HepG2 (cell line): ENCODE measurements around the gene PSMD6. TPM values are rescaled to one million over a fixed set of nuclear protein-coding genes. Genes with fewer than 3 reads are reported as not detected.

ENCODE experiments used
- CENPT ChIP-seq: sonication (generic); formaldehyde crosslinking; IDR thresholded peaks from 2 replicates; pipeline ENCODE4 v1.8.0; 2022; ENCODE audit warnings: low read depth, mild to moderate bottlenecking, moderate library complexity, missing genetic modification reagents
- CHD2 ChIP-seq: IDR thresholded peaks from 2 replicates; pipeline ENCODE4 v1.6.1; 2011; ENCODE audit warnings: low read depth, low read length, improper control_type of control experiment
- FOXM1 ChIP-seq: sonication (generic); formaldehyde crosslinking; IDR thresholded peaks from 2 replicates; pipeline ENCODE4 v1.5.0; 2020; ENCODE audit warnings: missing genetic modification reagents
- HNRNPLL ChIP-seq: fragments of 200-400 bp; formaldehyde crosslinking; IDR thresholded peaks from 2 replicates; pipeline ENCODE4 v1.6.1; 2017; ENCODE audit warnings: mild to moderate bottlenecking, low read depth, low read length; ENCODE audit not compliant: poor library complexity, severe bottlenecking
- MAFG ChIP-seq: sonication (generic); formaldehyde crosslinking; IDR thresholded peaks from 2 replicates; pipeline ENCODE4 v1.5.1; 2020; ENCODE audit warnings: mild to moderate bottlenecking, missing genetic modification reagents
- NFIC ChIP-seq: IDR thresholded peaks from 2 replicates; pipeline ENCODE4 v1.6.1; 2012; ENCODE audit warnings: mild to moderate bottlenecking, low read length, inconsistent platforms
- PAF1 ChIP-seq: IDR thresholded peaks from 2 replicates; pipeline ENCODE4 v1.6.1; 2016; ENCODE audit warnings: missing genetic modification reagents, missing compliant biosample characterization
- TBX3 ChIP-seq: fragments of 450-650 bp; IDR thresholded peaks from 2 replicates; pipeline ENCODE4 v1.6.1; 2017; ENCODE audit warnings: antibody characterized with exemption, mild to moderate bottlenecking, inconsistent platforms, borderline replicate concordance
- TGIF2 ChIP-seq: IDR thresholded peaks from 2 replicates; pipeline ENCODE4 v1.6.1; 2016; ENCODE audit warnings: control low read depth, missing compliant biosample characterization
- TMF1 ChIP-seq: sonication (generic); formaldehyde crosslinking; IDR thresholded peaks from 2 replicates; pipeline ENCODE4 v1.8.1; 2022; ENCODE audit warnings: low read depth, missing genetic modification reagents
- ZNF12 ChIP-seq: sonication (generic); formaldehyde crosslinking; IDR thresholded peaks from 2 replicates; pipeline ENCODE4 v1.5.0; 2020; ENCODE audit warnings: missing genetic modification reagents
- ZNF207 ChIP-seq: fragments of 450-650 bp; IDR thresholded peaks from 2 replicates; pipeline ENCODE4 v1.6.1; 2016; ENCODE audit warnings: antibody characterized with exemption, borderline replicate concordance
- ZNF256 ChIP-seq: sonication (generic); formaldehyde crosslinking; conservative IDR thresholded peaks from 2 replicates; pipeline ENCODE4 v1.4.0; 2020; ENCODE audit warnings: missing genetic modification reagents
- ZNF589 ChIP-seq: sonication (generic); formaldehyde crosslinking; conservative IDR thresholded peaks from 2 replicates; pipeline ENCODE4 v1.8.0; 2022; ENCODE audit warnings: mild to moderate bottlenecking, moderate library complexity, missing genetic modification reagents
- ZNF609 ChIP-seq: sonication (generic); formaldehyde crosslinking; IDR thresholded peaks from 2 replicates; pipeline ENCODE4 v1.4.0; 2020; ENCODE audit warnings: mild to moderate bottlenecking, missing genetic modification reagents, borderline replicate concordance
- polyA plus RNA-seq, 8 experiments: library from polyadenylated mRNA; depleted of rRNA in 3 of 8; stranded (reverse) in 7 of 8; unstranded in 1 of 8; fragments of >200 nt; fragmentation: Illumina TruSeq in 4 of 8; extraction: Trizol in 4 of 8; gene quantifications; 2 replicates each; pipeline versions ENCODE4 v1.2.1 to v1.2.3, GENCODE V29; 2011 to 2016; ENCODE audit warnings: low read depth in 4 of 8, missing spikeins in 1 of 8, mixed read lengths in 1 of 8; ENCODE audit not compliant: insufficient read depth in 1 of 8
- total RNA-seq, 5 experiments: library from RNA; depleted of rRNA; stranded (reverse); fragments of >200 nt; fragmentation: Illumina TruSeq; extraction: Trizol; gene quantifications; 2 replicates each; pipeline ENCODE4 v1.2.3, GENCODE V29; 2016; ENCODE audit warnings: low read depth in 1 of 5
- TF ChIP-seq, protein P1 (sequence below): sonication (generic); formaldehyde crosslinking; IDR thresholded peaks from 2 replicates; pipeline ENCODE4 v1.4.0; 2020; ENCODE audit warnings: missing genetic modification reagents, borderline replicate concordance
- TF ChIP-seq, protein P2 (sequence below): sonication (generic); formaldehyde crosslinking; IDR thresholded peaks from 2 replicates; pipeline ENCODE4 v1.4.0; 2020; ENCODE audit warnings: missing genetic modification reagents
- TF ChIP-seq, protein P3 (sequence below): sonication (generic); formaldehyde crosslinking; conservative IDR thresholded peaks from 2 replicates; pipeline ENCODE4 v1.8.0; 2022; ENCODE audit warnings: low read depth, missing genetic modification reagents

Gene PSMD6
- total and polyA plus RNA-seq, 2 of the 13 experiments (the other 11 are each of a cell fraction or from before 2014, with no cell fraction given), result 36.8 to 117 TPM

DNA sequence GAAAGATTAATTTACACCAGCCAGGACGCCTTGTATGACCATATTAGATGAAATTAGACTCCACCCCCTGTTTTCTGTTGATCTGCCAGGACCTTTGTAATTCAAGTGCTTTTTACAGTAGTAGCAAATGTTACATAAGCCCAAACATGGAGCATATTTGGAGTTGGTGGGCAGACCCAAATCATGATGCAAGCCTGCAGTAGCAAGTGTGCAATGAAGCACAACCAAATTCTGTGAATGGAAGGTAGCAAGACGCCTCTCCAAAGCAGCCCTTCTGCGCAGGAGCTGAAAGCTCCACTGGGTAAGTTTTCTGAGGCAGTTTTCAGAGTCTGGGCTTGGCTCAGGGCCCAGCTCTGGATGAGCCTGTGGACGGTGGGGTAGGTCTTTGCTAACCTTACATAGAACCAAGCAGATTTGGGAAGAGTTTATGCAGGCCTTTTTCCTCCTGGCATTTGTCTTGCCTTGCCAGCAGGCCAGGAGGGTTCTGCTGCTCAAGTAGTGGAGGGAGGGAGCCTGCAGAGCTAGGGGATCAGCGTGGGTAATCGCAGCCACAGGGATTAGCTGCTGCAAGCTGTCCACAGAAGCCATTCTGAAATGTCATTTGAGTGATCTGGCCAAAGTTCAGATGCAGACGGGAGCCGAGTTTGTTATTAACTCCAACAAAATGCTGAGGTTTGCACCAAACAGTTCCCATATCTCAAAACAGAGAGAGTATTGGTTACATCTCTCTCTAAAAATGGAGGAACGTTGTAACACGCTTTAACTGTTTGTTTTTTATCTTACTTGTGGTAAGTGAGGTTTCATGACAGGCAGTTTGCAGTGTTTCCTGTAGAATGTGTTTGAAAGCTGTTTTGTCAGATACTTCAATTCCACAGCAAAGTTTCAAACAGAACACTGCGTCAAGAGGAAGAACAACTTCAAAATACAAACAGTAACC is 55.4 kb downstream of the PSMD6 start (continued):
- TF ChIP-seq, protein P1, sequence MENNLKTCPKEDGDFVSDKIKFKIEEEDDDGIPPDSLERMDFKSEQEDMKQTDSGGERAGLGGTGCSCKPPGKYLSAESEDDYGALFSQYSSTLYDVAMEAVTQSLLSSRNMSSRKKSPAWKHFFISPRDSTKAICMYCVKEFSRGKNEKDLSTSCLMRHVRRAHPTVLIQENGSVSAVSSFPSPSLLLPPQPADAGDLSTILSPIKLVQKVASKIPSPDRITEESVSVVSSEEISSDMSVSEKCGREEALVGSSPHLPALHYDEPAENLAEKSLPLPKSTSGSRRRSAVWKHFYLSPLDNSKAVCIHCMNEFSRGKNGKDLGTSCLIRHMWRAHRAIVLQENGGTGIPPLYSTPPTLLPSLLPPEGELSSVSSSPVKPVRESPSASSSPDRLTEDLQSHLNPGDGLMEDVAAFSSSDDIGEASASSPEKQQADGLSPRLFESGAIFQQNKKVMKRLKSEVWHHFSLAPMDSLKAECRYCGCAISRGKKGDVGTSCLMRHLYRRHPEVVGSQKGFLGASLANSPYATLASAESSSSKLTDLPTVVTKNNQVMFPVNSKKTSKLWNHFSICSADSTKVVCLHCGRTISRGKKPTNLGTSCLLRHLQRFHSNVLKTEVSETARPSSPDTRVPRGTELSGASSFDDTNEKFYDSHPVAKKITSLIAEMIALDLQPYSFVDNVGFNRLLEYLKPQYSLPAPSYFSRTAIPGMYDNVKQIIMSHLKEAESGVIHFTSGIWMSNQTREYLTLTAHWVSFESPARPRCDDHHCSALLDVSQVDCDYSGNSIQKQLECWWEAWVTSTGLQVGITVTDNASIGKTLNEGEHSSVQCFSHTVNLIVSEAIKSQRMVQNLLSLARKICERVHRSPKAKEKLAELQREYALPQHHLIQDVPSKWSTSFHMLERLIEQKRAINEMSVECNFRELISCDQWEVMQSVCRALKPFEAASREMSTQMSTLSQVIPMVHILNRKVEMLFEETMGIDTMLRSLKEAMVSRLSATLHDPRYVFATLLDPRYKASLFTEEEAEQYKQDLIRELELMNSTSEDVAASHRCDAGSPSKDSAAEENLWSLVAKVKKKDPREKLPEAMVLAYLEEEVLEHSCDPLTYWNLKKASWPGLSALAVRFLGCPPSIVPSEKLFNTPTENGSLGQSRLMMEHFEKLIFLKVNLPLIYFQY (CRISPR knock-in tag), result no peak; the same call in 1 of the 2 replicates
- TF ChIP-seq NFIC (0 out of 2 replicates have a peak, but pooled peaks have one; percentile 48), ZNF12 (CRISPR knock-in tag) (no peak), TGIF2 (CRISPR knock-in tag) (peak; percentile 90), TBX3 (no peak), HNRNPLL (no peak), CENPT (CRISPR knock-in tag) (no peak), MAFG (CRISPR knock-in tag) (no peak), ZNF609 (CRISPR knock-in tag) (no peak), ZNF207 (no peak), ZNF589 (no peak), ZNF256 (no peak), PAF1 (CRISPR knock-in tag) (no peak), TMF1 (no peak), FOXM1 (CRISPR knock-in tag) (no peak), CHD2 (no peak)
- TF ChIP-seq, protein P2, sequence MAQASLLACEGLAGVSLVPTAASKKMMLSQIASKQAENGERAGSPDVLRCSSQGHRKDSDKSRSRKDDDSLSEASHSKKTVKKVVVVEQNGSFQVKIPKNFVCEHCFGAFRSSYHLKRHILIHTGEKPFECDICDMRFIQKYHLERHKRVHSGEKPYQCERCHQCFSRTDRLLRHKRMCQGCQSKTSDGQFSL (CRISPR knock-in tag), result no peak
- TF ChIP-seq, protein P3, sequence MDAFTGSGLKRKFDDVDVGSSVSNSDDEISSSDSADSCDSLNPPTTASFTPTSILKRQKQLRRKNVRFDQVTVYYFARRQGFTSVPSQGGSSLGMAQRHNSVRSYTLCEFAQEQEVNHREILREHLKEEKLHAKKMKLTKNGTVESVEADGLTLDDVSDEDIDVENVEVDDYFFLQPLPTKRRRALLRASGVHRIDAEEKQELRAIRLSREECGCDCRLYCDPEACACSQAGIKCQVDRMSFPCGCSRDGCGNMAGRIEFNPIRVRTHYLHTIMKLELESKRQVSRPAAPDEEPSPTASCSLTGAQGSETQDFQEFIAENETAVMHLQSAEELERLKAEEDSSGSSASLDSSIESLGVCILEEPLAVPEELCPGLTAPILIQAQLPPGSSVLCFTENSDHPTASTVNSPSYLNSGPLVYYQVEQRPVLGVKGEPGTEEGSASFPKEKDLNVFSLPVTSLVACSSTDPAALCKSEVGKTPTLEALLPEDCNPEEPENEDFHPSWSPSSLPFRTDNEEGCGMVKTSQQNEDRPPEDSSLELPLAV, result no peak
